SK-MEL-5 (cell line): ENCODE results near the gene BSG. TPM values are rescaled to one million over a fixed set of nuclear protein-coding genes. Genes with fewer than 3 reads are reported as not detected.
"Not testable (repeated sequence)": the region's sequence is repeated elsewhere in the genome, so short reads cannot be mapped to it uniquely, and the experiment has no call there.

Experiments used
- DNase-seq: peaks from one replicate; pipeline ENCODE4 v3.0.0-alpha.2; 2016; ENCODE audit warnings: low read depth, low spot score
- in situ Hi-C: cut with HindIII; loops from 2 replicates; pipeline ENCODE4 v1.10.0; 2016; ENCODE audit warnings: low sequenced_read_pairs, high pct_unique_total_duplicates, low pct_unique_long_range_greater_than_20kb
- total RNA-seq: library from RNA; depleted of rRNA; stranded (reverse); fragments of >200 nt; shearing (Covaris generic); gene quantifications from 2 replicates; pipeline ENCODE4 v1.2.3, GENCODE V29; 2014

Gene BSG
- total RNA-seq, 1 experiment from 2014 or later: 399 TPM

DNA sequence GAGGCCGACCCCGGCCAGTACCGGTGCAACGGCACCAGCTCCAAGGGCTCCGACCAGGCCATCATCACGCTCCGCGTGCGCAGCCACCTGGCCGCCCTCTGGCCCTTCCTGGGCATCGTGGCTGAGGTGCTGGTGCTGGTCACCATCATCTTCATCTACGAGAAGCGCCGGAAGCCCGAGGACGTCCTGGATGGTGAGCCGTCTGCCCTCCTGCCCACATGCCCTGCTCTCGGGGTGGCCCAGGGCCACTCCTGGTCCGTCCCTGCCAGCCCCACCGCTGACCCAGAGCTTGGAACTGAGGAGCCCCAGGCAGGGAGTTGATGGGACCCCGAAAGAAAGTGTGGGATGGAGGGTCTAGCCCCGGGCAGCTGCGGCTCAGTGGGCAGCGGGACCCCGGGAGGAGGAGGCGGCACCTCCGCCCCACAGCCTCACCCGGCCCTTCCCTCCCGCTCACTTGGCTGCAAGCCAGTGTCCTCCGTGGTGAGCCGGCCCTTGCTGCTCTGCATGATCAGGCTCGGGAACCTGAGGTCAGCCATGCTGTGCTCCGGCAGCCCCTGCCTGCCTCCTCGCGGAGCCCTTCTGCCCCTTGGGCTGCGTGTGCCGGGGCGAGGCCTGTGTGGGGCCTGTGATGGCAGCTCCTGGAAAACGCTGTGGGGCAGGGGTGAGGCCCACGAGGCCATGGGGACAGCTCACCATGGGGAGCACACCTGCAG is 9.2 kb downstream of the BSG start:
- in situ Hi-C loops: no loop called here

DNA sequence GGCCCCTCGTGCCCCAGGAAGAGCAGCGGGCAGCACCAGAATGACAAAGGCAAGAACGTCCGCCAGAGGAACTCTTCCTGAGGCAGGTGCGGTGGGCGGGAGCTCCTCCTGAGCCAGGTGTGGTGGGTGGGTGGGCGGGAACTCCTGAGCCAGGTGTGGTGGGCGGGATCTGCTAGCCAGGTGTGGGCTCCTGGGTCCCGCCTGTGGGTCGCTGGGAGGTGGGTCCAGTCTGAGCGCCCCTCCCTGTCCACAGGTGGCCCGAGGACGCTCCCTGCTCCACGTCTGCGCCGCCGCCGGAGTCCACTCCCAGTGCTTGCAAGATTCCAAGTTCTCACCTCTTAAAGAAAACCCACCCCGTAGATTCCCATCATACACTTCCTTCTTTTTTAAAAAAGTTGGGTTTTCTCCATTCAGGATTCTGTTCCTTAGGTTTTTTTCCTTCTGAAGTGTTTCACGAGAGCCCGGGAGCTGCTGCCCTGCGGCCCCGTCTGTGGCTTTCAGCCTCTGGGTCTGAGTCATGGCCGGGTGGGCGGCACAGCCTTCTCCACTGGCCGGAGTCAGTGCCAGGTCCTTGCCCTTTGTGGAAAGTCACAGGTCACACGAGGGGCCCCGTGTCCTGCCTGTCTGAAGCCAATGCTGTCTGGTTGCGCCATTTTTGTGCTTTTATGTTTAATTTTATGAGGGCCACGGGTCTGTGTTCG is 10.3 kb downstream of the BSG start:
- no peak for DNase-seq
- in situ Hi-C loops: no loop called here

More for the DNA sequence above, 9.2 kb downstream of the BSG start:
- no peak for DNase-seq

DNA sequence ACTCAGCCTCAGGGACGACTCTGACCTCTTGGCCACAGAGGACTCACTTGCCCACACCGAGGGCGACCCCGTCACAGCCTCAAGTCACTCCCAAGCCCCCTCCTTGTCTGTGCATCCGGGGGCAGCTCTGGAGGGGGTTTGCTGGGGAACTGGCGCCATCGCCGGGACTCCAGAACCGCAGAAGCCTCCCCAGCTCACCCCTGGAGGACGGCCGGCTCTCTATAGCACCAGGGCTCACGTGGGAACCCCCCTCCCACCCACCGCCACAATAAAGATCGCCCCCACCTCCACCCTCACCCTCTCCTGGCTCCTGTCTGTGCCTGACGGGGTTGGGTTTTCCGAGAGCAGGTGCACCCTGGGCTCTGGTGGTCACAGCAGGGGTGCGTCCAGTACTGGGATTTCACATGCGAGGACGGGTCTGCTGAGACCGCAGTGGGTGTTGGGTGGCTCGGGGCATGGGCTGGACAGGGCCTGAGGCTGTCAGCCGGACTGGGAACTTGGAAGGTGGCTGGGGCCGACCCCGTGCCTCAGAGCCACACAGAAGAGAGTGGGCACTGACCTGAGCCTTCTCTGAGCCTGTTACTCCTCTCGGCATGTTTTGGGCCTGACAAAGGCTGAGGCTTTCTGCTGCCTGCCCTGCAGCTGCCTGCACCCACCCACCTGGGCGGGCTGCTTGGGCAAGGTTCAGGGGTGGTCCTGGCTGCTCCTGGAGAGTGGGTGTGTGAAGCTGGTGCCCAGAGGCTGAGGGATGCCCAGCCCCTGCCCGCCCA is 11.0 kb downstream of the BSG start:
- in situ Hi-C loops: no loop called here
- no peak for DNase-seq

DNA sequence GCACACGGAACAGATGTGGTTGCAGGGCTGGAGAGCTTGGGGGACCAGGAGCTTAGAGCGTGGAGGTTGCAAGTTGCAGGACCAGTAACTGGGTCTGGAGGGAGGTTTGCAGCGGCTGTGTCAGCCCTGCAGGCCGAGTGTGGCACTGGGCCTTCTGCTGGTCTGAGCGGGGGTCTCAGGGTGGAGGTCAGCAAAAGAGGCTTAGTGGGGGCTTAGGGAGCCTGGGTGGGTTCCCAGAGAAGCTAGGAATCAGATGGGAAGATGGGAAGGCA is 11.5 kb downstream of the BSG start:
- no peak for DNase-seq
- in situ Hi-C loops: no loop called here

DNA sequence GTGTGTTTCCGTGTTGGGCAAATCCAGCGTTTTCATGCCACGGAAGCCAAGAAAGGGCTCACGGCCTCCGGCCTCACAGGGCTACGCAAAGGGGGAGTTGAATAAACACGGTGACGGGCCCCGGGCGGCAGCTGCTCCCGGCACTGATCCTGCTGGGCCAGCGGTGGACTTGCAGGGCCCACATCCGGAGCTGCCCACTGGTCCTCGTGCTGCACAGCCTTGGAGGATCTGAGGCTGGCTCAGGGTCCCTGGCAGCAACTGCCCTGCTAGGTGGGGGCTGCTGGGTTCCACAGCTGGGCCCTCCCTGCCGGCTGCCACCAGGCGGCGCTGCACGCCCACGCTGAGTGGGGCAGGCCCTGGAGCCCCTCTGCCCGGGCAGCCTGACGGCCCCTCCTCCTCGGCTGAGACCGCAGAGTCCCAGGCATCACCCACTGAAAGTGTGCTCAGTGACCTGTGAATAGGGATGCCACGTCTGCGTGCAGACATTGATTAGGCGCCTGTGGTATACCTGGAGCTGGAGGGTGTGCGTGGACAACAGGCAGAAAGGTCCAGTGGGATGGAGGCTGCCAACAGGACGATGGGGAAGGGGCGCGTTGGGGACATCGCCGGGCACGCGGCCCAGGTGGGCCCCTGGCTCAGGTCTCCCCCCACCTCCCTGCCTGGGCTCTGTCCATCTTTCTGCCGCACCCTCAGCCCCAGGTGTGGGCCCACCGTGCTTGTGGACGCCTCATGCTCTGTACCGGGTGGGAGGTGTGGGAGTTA is 12.0 kb downstream of the BSG start:
- in situ Hi-C loops: no loop called here
- DNase-seq: peak; percentile 53

DNA sequence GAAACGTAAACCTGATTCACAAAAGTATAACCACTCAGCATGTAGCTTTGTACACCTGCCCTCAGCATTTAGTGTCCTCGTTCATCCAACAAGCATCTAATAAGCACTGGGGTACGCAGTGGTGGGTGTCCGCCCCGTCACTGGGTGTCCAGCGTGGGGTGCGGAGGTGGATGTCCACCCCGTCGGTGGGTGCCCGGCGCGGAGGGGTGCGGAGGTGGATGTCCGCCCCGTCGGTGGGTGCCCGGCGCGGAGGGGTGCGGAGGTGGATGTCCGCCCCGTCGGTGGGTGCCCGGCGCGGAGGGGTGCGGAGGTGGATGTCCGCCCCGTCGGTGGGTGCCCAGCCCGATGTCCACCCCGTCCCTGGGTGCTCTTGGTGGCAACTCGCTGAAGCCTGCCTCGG is 12.8 kb downstream of the BSG start:
- DNase-seq, in situ Hi-C loops: not testable (repeated sequence)

DNA sequence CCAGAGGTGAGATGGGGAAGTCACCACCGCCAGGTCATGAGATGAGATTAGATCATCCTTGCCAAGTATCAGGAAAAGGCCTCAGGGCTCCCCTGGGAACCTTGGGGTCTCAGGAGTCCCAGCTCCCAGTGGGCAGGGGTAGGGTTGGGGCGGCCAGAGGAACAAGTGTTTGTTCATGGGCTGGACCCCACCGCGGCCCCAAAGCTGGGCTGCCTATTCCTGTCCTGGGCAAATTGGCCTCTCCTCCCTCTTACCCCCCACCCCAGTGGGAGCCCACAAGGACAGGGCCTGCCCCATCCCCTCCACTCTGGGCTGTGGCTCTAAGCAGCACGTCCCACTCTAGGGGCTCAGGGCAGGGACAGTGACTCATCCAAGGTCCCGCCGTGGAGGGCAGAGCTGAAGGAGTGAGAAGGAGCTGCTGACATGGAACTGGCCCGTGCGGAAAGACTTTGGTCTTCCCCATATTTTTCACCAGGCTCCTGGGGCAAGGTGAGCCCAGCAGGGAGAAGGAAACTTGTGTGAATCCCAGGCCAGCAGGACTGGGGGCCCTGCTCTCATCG is 13.2 kb downstream of the BSG start:
- in situ Hi-C loops: no loop called here

DNA sequence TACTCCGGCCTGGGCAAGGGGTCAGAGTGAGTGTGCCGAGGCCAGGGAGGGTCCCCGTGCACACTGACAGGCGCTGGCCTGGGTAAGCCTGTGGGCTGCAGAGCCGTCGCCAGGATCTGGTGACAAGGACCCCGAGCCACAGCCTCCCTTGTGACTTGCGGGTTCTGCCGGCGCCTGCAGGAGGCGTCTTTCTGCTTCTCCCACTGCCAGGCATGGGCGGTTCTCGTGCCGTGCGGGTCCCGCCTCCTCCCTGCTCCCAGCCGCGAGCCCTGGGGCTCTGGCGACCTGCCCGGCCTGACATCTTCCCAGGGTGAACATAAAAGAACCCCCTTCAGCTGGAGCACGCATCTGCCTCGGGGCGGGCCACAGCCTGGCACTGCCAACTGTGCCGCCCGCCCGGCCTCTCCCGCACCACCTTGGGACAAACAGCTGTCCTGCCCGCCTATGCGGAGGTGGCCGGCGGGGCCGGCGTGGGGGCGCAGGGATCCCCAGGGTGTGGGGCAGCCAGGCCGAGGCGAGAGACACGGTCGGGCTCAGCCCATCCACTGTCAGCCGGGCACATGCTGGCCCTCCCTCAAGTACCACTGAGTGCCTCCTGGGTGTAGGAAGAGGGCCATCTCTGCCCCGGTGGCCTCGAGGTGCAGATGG is 15.8 kb downstream of the BSG start:
- in situ Hi-C loops: no loop called here
- DNase-seq: peak; percentile 86

More for the DNA sequence above, 13.2 kb downstream of the BSG start:
- DNase-seq: no peak

DNA sequence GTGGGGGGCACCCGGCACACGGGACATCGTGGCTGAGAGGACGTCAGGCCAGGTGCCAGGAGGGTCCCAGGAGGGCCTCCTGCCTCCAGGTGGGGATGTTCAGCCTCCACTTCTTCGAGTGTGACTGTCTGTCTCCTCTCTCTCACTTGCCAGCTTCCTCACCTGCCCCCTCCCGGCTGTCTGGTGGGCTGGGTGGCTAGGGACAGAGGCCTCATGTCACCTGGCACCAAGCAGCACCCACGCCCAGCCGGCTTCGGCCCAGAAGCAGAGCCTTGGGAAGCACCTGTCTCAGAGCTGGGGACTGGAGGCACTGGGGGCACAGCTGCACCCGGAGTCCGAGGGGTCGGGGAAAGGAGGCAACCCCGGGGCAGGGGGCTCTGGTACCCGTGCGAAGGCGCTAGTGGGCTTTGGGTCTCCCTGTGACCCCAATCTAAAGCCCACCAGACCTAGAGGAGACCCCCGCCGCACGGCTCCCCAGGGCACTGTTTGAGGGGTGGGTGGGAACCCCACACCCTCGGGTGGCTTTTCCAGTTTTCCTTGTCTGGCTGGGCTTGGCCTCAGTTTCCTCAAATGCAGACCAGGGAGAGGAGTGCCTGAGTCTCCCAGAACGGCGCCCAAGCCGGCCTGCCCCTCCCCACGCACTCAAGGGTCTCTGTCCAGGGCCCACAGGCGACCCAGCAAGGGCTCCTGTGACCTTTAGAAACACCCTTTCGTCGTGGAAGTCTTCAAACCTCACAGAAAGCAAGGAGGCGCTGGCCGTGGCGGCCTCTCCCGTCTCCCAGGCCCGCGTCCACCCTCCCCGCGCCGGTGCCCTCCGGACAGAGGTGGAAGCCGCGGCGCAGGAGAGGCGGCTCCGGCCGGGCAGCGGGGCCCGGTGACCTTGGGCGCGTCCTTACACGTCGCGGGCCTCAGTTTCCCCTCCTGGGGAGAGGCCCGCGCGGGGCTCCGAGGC is 16.6 kb downstream of the BSG start:
- DNase-seq: no peak
- in situ Hi-C loops: no loop called here

DNA sequence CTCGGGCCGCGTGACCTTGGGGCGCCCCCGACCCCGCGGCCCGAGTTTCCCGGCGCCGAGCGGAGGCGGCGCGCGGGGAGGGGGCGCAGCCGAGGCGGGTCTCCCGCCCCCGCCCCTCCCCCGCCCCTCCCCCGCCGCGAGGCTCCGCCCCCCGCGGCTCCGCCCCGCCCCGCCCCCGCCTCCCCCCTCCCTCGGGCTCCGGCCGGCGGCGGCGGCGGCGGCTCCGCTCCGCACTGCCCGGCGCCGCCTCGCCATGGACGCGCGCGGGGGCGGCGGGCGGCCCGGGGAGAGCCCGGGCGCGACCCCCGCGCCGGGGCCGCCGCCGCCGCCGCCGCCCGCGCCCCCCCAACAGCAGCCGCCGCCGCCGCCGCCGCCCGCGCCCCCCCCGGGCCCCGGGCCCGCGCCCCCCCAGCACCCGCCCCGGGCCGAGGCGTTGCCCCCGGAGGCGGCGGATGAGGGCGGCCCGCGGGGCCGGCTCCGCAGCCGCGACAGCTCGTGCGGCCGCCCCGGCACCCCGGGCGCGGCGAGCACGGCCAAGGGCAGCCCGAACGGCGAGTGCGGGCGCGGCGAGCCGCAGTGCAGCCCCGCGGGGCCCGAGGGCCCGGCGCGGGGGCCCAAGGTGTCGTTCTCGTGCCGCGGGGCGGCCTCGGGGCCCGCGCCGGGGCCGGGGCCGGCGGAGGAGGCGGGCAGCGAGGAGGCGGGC is 17.4 kb downstream of the BSG start, which contains the start of gene HCN2:
TSS of gene HCN2 (plus strand) at position 189 of the 703 bp plus-strand sequence. CDS start at position 254, 65 bp downstream.
- in situ Hi-C loops: no loop called here
- DNase-seq: no peak

DNA sequence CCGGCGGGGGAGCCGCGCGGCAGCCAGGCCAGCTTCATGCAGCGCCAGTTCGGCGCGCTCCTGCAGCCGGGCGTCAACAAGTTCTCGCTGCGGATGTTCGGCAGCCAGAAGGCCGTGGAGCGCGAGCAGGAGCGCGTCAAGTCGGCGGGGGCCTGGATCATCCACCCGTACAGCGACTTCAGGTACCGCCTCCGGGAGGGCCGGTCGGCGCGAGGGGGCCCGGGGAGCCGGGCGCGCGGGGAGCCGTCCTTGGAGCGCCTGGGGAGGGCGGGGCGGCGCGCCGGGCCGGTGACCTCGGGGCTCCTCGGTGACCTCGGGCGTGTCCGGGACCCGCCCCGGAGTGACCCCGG is 18.0 kb downstream of the BSG start:
- in situ Hi-C loops: no loop called here
- no peak for DNase-seq

DNA sequence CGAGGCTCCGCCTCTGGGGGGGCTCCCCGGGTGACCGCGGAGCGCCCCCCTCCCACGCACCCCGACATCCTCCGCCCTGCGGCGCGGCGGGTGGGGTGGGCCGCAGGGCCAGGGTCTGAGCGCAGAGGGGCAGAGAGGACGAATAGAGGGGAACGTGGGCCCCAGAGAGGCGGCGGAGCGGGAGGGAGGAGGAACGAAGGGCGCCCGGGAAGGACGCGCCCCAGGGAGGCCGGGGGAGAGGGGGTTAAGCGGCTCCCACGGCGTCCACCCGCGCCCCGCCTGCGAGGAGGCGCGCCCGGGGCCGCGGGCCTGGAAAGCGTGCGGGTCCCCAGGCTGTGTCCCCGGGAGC is 18.3 kb downstream of the BSG start:
- in situ Hi-C loops: no loop called here
- DNase-seq: no peak

DNA sequence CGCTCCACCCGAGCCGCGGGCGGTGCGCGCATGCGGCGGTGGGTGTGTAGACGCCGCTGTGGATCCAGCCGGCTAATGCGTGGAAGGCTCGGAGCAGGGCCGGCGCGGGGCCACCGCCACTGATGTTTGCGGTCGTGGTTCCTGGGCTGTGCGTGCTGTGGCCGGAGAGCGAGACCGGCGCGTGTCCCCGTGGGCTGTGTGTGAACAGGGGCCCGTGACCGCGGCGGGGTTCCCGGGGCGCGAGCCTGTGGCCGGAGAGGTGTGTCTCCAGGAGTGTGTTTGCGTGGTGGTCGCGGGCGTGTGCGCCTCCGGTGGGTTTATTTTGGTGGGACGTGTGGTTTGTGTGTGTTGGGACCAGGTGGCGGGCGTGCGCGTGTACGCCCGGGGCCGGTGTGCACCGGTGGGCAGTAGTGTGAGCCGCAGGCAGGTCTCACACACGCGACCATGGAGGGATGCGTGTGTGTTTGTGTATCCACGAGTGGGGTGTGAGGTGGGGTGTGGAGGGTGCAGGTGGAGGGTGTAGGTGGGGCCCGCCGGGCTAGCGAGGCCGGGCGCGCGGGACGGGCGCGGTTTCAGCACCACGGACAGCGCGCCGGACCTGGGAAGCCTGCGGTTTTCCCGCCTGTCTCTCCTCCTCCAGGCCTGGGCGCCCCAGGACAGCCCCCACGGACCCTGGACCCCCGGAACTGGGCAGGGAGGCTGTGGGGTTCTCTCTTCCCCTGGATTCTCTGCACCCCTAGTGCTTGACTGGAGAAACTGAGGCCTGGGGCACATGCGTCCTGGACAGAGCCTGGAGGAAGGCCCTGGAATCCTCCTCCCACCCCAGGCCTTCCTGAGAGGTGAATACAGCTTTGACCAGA is 18.9 kb downstream of the BSG start:
- in situ Hi-C loops: no loop called here
- no peak for DNase-seq

DNA sequence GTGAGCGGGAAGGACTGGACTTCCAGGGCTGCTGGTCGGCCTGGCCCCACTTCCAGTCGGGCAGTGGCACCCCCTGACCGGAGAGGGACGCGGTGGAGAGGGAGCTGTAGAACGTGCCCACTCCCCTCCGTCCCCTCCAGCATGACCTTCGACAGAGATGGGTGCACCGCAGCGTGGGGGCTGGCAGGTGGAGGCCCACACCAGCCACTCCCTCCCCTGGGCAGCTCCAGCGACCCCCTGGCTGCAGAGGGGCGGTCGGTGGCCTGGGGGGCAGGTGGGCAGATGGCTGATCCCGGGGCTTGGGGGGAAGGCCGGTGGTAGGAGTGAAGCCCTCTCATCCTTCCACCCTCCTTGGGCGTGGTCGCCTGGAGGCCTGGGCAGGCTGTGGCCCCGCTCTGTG is 19.7 kb downstream of the BSG start:
- in situ Hi-C loops: no loop called here
- no peak for DNase-seq

DNA sequence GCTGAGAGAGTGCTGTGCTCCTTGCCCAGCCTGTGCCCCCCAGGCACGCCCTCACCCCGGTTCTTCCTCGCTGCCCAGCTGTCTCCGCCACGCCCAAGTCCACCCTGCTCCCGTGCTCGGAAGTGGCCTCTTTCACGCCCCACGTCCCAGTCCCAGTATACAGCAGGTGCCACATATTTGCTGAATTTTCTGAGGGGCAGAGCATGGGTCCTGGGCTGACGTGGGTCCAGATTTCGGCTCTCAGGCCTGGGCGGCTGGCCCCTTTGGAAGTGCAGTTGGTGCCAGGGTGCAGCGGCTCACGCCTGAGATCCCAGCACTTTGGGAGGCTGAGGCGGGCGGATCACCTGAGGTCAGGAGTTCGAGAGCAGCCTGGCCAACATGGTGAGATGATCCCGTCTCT is 20.7 kb downstream of the BSG start:
- no peak for DNase-seq
- in situ Hi-C loops: no loop called here
